ENCODE measurements around the gene ZDHHC16.

ZDHHC16 gene

DNA sequence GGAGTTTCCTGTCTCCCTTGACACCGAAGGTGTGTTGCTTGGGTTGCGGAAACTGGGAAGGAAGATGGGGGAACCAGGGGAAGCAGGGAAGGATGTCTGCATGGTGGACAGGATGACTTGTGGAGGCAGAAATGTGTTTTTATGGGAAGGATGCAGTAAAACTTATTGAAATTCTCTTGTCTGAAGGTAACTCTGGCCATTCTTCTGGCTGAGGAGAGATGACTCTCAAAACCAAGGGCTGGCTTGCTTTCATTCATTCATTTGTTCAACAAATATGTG lies 54.3 kb downstream of the ZDHHC16 start:
- TF ChIP-seq, protein P1, sequence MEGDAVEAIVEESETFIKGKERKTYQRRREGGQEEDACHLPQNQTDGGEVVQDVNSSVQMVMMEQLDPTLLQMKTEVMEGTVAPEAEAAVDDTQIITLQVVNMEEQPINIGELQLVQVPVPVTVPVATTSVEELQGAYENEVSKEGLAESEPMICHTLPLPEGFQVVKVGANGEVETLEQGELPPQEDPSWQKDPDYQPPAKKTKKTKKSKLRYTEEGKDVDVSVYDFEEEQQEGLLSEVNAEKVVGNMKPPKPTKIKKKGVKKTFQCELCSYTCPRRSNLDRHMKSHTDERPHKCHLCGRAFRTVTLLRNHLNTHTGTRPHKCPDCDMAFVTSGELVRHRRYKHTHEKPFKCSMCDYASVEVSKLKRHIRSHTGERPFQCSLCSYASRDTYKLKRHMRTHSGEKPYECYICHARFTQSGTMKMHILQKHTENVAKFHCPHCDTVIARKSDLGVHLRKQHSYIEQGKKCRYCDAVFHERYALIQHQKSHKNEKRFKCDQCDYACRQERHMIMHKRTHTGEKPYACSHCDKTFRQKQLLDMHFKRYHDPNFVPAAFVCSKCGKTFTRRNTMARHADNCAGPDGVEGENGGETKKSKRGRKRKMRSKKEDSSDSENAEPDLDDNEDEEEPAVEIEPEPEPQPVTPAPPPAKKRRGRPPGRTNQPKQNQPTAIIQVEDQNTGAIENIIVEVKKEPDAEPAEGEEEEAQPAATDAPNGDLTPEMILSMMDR (IDR thresholded peaks at IDR 0.05; ENCODE audit: low read depth, low read length) = no peak

DNA sequence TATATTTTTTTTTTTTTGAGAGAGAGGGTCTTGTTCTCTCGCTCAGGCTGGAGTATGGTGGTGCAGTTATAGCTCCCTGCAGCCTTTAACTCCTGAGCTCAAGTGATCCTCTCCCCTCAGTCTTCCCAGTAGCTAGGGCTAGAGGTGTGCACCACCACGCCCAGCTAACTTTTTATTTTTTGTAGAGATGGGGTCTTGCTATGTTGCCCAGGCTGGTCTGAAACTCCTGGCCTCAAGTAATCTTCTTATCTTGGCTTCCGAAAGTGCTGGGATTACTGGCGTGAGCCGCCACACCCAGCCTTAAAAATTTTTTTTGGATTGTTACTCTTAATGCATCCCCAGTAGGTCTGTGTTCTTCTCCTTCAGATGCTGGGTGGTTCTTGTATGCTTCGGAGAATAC lies 56.9 kb downstream of the ZDHHC16 start:
- no peak for DNase-seq (ENCODE audit: extremely low read depth, low read depth)
- TF ChIP-seq, protein P1 (IDR thresholded peaks at IDR 0.05; ENCODE audit: low read depth, low read length) = no peak

More for the DNA sequence above, 54.3 kb downstream of the ZDHHC16 start:
- no peak for DNase-seq (ENCODE audit: extremely low read depth, low read depth)

GRCh38 chr10:97503406-97503805 lies 57.4 kb downstream of the ZDHHC16 start:
- TF ChIP-seq, protein P1 (IDR thresholded peaks at IDR 0.05; ENCODE audit: low read depth, low read length) = no peak
- DNase-seq (ENCODE audit: extremely low read depth, low read depth) = no peak

DNA sequence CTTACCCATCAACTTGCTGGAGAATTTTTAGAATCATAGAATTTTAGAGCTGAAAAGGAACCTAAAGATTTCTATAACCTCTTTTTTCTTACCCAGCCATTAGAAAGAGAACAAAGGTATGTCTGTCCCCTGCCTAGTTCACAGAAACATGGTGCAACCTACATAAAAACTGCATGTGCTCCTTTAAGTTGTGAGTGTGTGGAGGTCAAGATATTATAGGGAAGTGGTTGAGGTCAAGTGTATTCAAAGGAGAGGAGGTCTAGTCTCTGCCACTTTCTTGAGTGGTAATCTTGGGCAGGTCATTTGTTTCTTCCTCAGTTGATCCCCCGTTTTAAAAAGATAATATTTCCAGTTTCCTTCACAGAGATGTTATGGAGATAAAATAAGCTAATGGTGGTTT lies 59.2 kb downstream of the ZDHHC16 start:
- DNase-seq (ENCODE audit: extremely low read depth, low read depth) = no peak
- TF ChIP-seq, protein P1 (IDR thresholded peaks at IDR 0.05; ENCODE audit: low read depth, low read length) = no peak

DNA sequence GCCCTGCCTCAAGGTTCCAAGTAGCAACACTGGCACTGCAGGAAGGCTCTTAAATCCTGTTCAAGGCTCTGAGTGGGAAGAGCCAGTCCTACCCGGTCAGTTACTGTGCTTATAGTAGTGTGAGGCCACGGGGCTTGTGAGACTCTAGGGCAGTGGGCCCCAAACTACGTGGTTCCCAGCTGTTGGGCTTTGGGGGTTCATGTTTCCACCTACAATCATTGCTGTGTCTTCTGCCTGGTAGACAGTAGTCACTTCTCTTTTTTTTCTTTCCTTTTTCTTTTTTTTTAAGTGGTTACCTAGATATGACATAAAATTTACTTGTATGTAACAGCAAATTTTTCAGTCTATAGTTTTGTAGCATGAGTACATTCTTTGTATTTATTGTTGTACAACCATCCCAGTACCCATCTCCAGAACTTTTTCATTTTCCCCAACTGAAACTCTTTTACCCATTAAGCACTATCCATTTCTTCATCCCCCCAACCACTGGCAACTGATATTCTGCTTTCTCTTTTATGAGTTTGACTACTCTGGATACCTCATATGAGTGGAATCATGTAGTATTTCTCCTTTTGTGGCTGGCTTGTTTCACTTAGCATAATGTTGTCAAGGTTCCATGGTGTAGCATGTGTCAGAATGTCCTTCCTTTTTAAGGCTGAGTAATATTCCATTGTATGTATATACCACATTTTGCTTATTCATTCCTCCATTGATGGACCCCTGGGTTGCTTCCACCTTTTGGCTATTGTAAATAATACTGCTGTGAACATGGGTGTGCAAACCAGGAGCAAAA lies 60.4 kb downstream of the ZDHHC16 start:
- TF ChIP-seq, protein P1 (IDR thresholded peaks at IDR 0.05; ENCODE audit: low read depth, low read length) = no peak
- no peak for DNase-seq (ENCODE audit: extremely low read depth, low read depth)

Measured in AG09319 (cell line).